Spleen (tissue), 11 donors: ENCODE data around the gene DCTN3. TPM values are rescaled to one million over a fixed set of nuclear protein-coding genes. Genes with fewer than 3 reads are reported as not detected.

Experiments used
- DNase-seq: peaks from one replicate; pipeline ENCODE4 v3.0.0-alpha.2; 2020
- H3K27ac ChIP-seq, 8 donors: fragments of 200-600 bp; sonication (generic) in 7 of 8; 1 replicate in 4 of 8; 2 replicates in 4 of 8; pipeline versions ENCODE4 v1.5.0 to v1.8.0; 2016 to 2021; ENCODE audit warnings: inconsistent platforms in 4 of 8, mild to moderate bottlenecking in 4 of 8, moderate library complexity in 1 of 8
- H3K27me3 ChIP-seq, 7 donors: fragments of 200-600 bp; sonication (generic) in 6 of 7; replicated peaks in 1 of 7; 1 replicate in 4 of 7; 2 replicates in 3 of 7; pipeline versions ENCODE4 v1.5.0 to v1.8.0; 2016 to 2021; ENCODE audit warnings: inconsistent platforms in 3 of 7, mild to moderate bottlenecking in 1 of 7
- H3K36me3 ChIP-seq, 6 donors: fragments of 200-600 bp; sonication (generic) in 5 of 6; 1 replicate in 4 of 6; 2 replicates in 2 of 6; pipeline versions ENCODE4 v1.5.0 to v1.8.0; 2016 to 2021; ENCODE audit warnings: inconsistent platforms in 2 of 6
- H3K4me1 ChIP-seq, 6 donors: fragments of 200-600 bp; sonication (generic) in 5 of 6; 1 replicate in 3 of 6; 2 replicates in 3 of 6; pipeline versions ENCODE4 v1.5.0 to v1.8.0; 2016 to 2021; ENCODE audit warnings: inconsistent platforms in 3 of 6
- H3K4me3 ChIP-seq, 8 donors: fragments of 200-600 bp; sonication (generic) in 7 of 8; 1 replicate in 4 of 8; 2 replicates in 4 of 8; pipeline versions ENCODE4 v1.5.0 to v1.8.0; 2016 to 2021; ENCODE audit warnings: inconsistent platforms in 4 of 8, mild to moderate bottlenecking in 4 of 8, moderate library complexity in 2 of 8
- H3K9me3 ChIP-seq, 8 donors: fragments of 200-600 bp; sonication (generic) in 7 of 8; 1 replicate in 4 of 8; 2 replicates in 4 of 8; pipeline versions ENCODE4 v1.5.0 to v1.8.0; 2016 to 2021; ENCODE audit warnings: inconsistent platforms in 4 of 8
- CTCF ChIP-seq, 11 experiments: fragments of 200-600 bp in 7 of 11; fragments of 450-650 bp in 4 of 11; sonication (generic) in 4 of 11; IDR thresholded peaks in 8 of 11; conservative IDR thresholded peaks in 3 of 11; 1 replicate in 7 of 11; 2 replicates in 4 of 11; pipeline versions ENCODE4 v1.4.0 to v1.8.0; 2016 to 2021; ENCODE audit warnings: antibody characterized with exemption in 11 of 11, inconsistent platforms in 4 of 11, mild to moderate bottlenecking in 1 of 11
- POLR2A ChIP-seq, 3 donors: fragments of 450-650 bp; IDR thresholded peaks; one replicate each; pipeline ENCODE4 v1.5.1; 2017; ENCODE audit warnings: antibody characterized with exemption in 3 of 3, mild to moderate bottlenecking in 1 of 3
- POLR2AphosphoS5 ChIP-seq, 3 donors: sonication (generic); formaldehyde crosslinking; IDR thresholded peaks; one replicate each; pipeline ENCODE4 v1.5.1; 2017; ENCODE audit warnings: antibody characterized with exemption in 3 of 3
- WGBS, 5 donors: extraction: QIAGEN DNeasy Blood & Tissue Kit in 3 of 5; methylation state at CpG; one replicate each; pipeline versions ENCODE4 v1.1.5 to v1.1.7; 2013 to 2018; 5-methylcytosine and 5-hydroxymethylcytosine counted together
- intact Hi-C: fragments of 100-400 bp; cut with DNase I; formaldehyde crosslinking; loops from one replicate; pipeline ENCODE4 v1.15.0; 2023; ENCODE audit warnings: low total_unique reads
- polyA plus RNA-seq, 3 donors: library from polyadenylated mRNA; stranded (reverse); fragments of 200-250 nt; gene quantifications; one replicate each; pipeline ENCODE4 v1.2.1, GENCODE V29; 2013
- total RNA-seq, 7 donors: library from RNA; depleted of rRNA in 3 of 7; stranded (reverse); fragments of >200 nt in 3 of 7; fragmentation: NEBNext Ultra II Directional in 4 of 7; extraction: Animal tissue kit (Norgen Biotek cat#: 25700) in 4 of 7; gene quantifications; one replicate each; pipeline versions ENCODE4 v1.1.0 to v1.2.1, GENCODE V29; 2016 to 2021
- donor health status: healthy with polysubstance abuse.
- donor health status: DM: no; HTN: no; CAD: no; lungs with moderate emphysema.
- donor health status: DM: no; HTN: no; CAD: no.
- donor health status: Bipolar disorder and iron deficiency.
- donor health status: healthy.
- donor health status: DM: no; HTN: no; CAD: no.
- donor health status: DM: yes; HTN: yes; CAD: no.

DCTN3 gene
- total and polyA plus RNA-seq, 10 donors: 43.8 to 79.8 (median 56.7) TPM

GRCh38 chr9:34591248-34591916 is 28.9 kb downstream of the DCTN3 start:
- Histone ChIP-seq H3K4me1 (peaks cover 22 to 62% (median 43%) of the 10 kb centered on the region in 6 donors), H3K27me3 (peaks cover 0 to 84% (median 63%) of the 10 kb centered on the region in 7 donors), H3K4me3 (peak overlapping the region; percentile 27 to 72 (median 48)), H3K27ac (peak overlapping the region in 5 of 8 donors; percentile 55 to 72 (median 69)), H3K9me3 (no peaks in the 10 kb centered on the region), H3K36me3 (no peaks in the 10 kb centered on the region)
- no peak for TF ChIP-seq POLR2A (IDR thresholded peaks at IDR 0.05)
- peak; percentile 77 to 98 (median 94) for TF ChIP-seq CTCF (IDR thresholded peaks at IDR 0.05 in 8 of 11, conservative IDR thresholded peaks at IDR 0.05 in 3 of 11)
- TF ChIP-seq POLR2AphosphoS5 (IDR thresholded peaks at IDR 0.05): peak in 2 of 3 donors; percentile 55 to 73
- DNase-seq: peak; percentile 95
- WGBS, 5 donors: 2 to 4% (median 4%) methylated on average over 35 to 60 of the region's 60 CpGs
- intact Hi-C loops: loop anchor here (5.0 to 10.0 kb wide), 3 partner anchors 44 to 259 kb away; no protein-coding TSS in a partner anchor

GRCh38 chr9:34590381-34591247 is 29.7 kb downstream of the DCTN3 start:
- H3K27ac ChIP-seq: peak overlapping the region in 7 of 8 donors; percentile 29 to 72 (median 59)
- TF ChIP-seq CTCF (IDR thresholded peaks at IDR 0.05 in 8 of 11, conservative IDR thresholded peaks at IDR 0.05 in 3 of 11) (no peak), POLR2AphosphoS5 (IDR thresholded peaks at IDR 0.05) (no peak), POLR2A (IDR thresholded peaks at IDR 0.05) (no peak)
- H3K9me3 ChIP-seq: no peaks in the 10 kb centered on the region
- peak; percentile 71 for DNase-seq
- H3K4me3 ChIP-seq: peak overlapping the region; percentile 36 to 72 (median 48)
- peaks cover 22 to 66% (median 43%) of the 10 kb centered on the region in 6 donors for H3K4me1 ChIP-seq
- WGBS, 5 donors: 2 to 9% (median 7%) methylated on average over 17 to 40 of the region's 40 CpGs
- H3K36me3 ChIP-seq: no peaks in the 10 kb centered on the region
- peaks cover 0 to 90% (median 63%) of the 10 kb centered on the region in 7 donors for H3K27me3 ChIP-seq
- intact Hi-C loops: loop anchor here (5.0 to 10.0 kb wide), 3 partner anchors 43 to 258 kb away; no protein-coding TSS in a partner anchor

GRCh38 chr9:34589636-34590380 is 30.5 kb downstream of the DCTN3 start, which contains the start of gene CNTFR:
Gene CNTFR, minus strand, starts transcription at chr9:34589724. Its CDS starts 20,743 bp downstream, at chr9:34568981.
- Histone ChIP-seq H3K4me1 (peaks cover 22 to 70% (median 43%) of the 10 kb centered on the region in 6 donors), H3K27me3 (peaks cover 0 to 98% (median 70%) of the 10 kb centered on the region in 7 donors), H3K4me3 (peak within 1 kb of the TSS; percentile 27 to 72 (median 48)), H3K9me3 (no peaks in the 10 kb centered on the region), H3K36me3 (no peaks in the 10 kb centered on the region), H3K27ac (peak within 1 kb of the TSS in 7 of 8 donors; percentile 29 to 72 (median 59))
- DNase-seq: peak; percentile 66
- TF ChIP-seq POLR2A (IDR thresholded peaks at IDR 0.05) (no peak), POLR2AphosphoS5 (IDR thresholded peaks at IDR 0.05) (peak in 1 of 3 donors; percentile 52), CTCF (IDR thresholded peaks at IDR 0.05 in 8 of 11, conservative IDR thresholded peaks at IDR 0.05 in 3 of 11) (no peak)
- 1 to 3% (median 1%) methylated on average over 54 to 104 of the region's 104 CpGs for WGBS, 5 donors
- intact Hi-C loops: loop anchor here (5.0 to 10.0 kb wide), 3 partner anchors 43 to 258 kb away; no protein-coding TSS in a partner anchor
